ENCODE data around the gene HHLA2.

HHLA2 gene

DNA sequence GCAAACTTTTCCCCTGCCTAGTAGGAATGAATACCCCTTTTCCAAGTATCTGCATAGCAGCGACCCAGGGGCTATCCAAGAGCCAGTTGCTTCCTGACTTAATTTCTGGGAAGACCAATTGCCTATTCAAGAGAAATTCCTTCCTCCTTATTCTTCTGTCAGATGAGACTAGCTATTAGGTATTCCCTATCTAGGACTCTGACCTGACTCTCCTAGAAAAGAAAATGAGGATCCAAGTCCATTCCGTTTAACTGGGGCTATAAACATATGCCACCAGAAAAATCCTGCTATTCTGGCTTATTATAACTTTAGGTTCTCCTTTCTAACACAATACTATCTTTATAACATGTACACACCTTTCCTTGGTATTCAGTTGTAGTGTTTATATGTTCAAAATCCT lies 1.7 kb downstream of the HHLA2 start:
- DNase-seq (ENCODE audit: low read depth, low spot score), result no peak

- DNase-seq (ENCODE audit: low read depth, low spot score), result no peak
These were observed 3.9 kb downstream of the HHLA2 start for GRCh38 chr3:108300103-108300849.

DNA sequence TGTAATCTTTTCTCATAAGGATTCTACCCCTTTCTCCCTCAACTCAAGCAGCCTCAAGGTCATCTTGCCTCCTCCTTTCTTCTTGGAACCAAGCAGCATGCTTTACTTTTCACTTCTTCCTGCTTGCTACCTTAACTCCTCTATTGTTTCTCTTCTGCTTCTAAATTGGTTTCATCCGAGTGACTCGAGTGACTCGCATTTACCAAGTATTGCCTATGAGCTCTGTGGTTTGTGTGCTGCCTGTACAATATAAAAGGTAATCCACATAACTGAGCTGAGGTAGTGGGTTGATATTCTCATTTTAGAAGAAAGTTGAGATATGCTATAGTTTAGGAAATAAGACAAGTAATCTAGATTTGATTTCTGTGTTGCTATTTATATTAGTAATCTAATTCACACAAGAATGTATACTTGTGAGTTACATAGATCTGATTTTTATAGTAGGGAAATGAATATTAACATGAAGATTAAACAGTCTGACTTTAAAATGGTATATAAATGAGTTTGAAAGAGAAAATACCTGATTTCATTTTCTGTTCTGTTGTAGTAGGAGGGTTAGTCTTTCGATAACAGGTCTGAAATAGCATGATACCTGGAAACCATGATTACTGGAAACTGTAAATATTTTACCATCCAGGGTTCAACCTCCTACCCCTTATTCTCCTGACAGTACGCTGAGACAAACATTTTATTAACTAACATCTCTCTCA lies 5.5 kb downstream of the HHLA2 start:
- no peak for DNase-seq (ENCODE audit: low read depth, low spot score)

DNA sequence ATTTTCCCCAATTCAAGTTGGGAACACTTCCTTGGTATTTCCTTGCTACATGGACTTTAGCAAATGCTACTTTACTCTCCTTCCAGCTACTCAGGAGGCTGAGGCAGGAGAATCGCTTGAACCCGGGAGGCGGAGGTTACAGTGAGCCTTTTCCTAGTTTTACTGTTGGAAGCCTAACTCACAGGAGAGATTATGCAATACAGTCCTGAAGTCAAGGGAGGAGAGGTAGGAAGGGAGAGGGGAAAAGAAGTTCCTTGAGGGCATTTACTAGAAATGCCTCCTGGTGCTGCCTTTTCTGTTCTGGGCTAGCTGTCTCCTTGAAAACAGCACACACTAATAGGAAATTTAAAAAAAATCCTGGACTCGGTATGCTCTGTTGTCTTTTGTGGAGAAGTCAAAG lies 6.2 kb downstream of the HHLA2 start:
- no peak for DNase-seq (ENCODE audit: low read depth, low spot score)

GRCh38 chr3:108305484-108306172 lies 9.3 kb downstream of the HHLA2 start:
- no peak for DNase-seq (ENCODE audit: low read depth, low spot score)

DNA sequence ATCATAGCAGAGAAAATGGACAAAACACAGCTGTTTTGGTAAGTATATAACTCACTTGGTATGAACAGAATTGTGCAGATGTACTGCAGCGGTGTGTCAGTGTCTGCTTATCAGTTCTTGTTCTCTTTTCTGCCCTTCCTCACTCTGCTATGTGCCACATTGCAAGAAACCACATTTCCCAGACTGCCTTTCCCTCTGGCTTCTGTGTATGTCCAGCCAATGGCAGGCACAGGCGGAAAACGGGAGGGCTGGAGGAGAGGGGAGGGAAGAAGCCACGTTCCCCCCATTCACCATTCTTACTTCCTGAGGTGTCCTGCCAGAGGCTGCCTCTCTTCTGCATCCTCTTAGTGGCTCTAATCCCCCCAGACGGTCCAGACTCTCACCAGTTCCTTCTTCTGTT lies 15.4 kb downstream of the HHLA2 start:
- no peak for DNase-seq (ENCODE audit: low read depth, low spot score)

GRCh38 chr3:108312656-108313055 lies 16.3 kb downstream of the HHLA2 start:
- DNase-seq (ENCODE audit: low read depth, low spot score), result no peak

GRCh38 chr3:108315767-108316301 lies 19.5 kb downstream of the HHLA2 start:
- no peak for DNase-seq (ENCODE audit: low read depth, low spot score)

DNA sequence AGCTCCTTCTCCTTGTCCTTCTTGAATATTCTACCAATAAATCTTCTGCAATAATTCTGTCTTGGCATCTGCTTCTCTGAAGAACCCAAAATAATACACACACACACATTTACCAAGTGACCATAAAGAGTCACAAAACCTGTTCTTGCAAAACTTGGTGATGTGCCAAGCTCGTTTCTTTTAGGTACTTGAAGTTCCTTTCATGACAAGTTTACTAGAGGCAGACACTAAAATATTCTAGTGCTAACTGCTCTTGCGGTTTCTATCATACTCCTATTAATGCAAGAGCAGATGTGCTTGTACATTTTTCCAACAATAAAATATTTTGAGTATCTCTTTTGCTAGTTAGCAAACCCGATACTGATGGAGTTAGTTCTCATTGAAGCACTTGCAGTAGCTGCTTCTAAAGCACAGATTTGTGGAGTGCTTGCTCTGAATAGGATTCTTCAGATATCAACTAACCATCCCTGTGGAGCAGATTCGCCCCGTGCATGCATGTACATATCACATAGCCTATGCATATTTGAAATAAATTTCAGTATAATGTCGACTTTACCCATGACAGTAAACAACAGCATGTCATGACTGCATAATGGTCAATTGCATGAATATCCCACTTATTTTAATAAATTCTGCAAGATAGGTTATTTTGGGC lies 23.2 kb downstream of the HHLA2 start:
- no peak for DNase-seq (ENCODE audit: low read depth, low spot score)

DNA sequence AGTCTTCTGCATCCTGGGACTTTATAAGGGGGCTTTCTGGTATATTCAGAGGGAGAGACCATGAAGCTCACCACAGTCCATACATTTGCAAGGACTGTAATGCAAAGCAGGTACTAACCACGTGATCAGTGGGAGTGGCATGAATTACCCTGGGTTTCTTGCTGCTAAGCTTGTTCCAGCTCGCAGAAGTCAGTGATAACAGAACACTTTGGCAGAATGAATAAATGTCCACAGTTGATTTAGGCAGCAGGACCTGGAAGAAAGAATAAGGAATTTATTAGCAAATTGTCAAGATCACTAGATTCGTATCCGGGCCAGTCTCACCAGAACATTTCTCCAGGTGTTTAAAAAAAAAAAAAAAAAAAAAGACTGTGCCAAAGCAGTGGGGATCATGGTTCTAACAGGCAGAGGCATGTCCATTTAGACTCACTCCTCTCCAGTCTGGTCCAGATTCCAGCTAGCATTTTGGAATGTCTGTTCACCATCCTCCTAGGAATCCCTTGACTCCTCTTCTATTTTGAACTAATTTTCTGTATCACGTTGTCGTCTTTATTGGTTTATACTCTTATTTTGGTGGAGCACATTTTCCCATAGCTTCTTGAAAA lies 24.5 kb downstream of the HHLA2 start:
- DNase-seq (ENCODE audit: low read depth, low spot score), result no peak

- no peak for DNase-seq (ENCODE audit: low read depth, low spot score)
These were observed 26.0 kb downstream of the HHLA2 start for GRCh38 chr3:108322352-108322751.

- no peak for DNase-seq (ENCODE audit: low read depth, low spot score)
These were observed 27.8 kb downstream of the HHLA2 start for GRCh38 chr3:108324177-108324576.

DNA sequence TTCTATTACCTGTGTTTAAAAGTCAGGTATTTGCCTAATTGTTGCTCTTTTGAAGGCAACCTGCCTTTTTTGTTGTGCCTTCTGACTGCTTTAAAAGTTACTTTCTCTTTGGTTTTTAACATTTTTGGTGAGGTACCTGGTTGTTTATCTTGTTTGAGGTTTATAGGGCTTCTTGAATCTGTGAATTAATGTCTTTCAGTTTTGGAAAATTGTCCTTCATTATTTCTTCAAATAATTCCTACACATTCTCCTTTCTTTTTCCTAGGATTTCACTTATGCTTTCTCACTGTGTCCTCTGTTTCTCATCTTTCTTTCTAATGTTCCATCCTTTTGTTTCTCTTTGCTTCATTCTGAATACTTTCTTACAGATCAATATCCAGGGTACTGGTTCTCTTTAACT lies 30.8 kb downstream of the HHLA2 start:
- no peak for DNase-seq (ENCODE audit: low read depth, low spot score)

DNA sequence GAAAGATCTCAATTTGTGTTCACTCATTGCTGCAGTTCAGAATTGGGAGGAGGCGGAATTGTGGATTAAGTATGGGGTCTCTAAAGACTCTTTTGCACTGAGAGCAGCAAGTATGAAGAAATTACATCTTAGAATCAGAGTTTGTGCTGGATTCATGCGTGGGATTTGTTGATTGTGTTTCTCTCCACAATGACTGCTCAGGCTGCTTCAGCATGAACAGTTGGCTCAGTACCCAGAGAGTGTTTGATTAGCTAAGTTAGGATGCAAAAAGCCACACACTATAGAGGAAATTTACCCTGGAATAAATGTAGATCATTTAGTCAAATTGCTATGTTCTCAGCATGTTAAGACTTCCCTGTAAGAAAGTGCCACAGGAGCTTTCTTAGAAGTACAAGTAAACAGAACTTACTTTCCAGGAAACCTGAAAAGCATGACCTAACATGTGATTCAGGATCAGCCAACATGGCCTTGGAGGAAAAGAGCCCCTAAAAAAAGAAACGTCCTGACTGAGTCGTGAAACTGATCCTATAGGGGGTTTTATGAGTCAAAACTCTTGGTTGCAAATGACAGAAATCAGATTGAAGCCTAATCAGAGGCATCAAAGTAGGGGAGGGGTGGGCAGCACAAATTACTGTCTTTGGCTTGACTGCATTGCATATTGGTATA lies 32.6 kb downstream of the HHLA2 start:
- no peak for DNase-seq (ENCODE audit: low read depth, low spot score)

GRCh38 chr3:108329508-108329907 lies 33.2 kb downstream of the HHLA2 start:
- no peak for DNase-seq (ENCODE audit: low read depth, low spot score)

DNA sequence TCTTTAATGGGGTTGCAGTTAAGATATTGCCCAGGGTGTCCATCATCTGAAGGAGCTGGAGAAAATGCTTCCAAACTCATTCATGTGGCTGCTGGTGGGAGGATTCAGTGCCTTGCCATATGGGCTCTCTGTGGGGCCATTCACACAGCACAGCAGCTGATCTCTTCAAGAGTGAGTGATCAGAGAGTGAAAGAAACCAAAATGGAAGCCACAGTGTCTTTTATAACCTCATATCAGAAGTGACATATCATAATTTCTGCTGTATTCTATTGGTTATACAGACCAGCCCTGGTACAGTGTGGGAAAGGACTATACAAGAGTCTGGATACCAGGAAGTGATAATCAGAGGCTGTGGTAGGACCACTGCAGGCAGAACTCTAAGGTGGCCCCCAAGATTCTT lies 33.6 kb downstream of the HHLA2 start:
- no peak for DNase-seq (ENCODE audit: low read depth, low spot score)

GRCh38 chr3:108331792-108332191 lies 35.4 kb downstream of the HHLA2 start:
- DNase-seq (ENCODE audit: low read depth, low spot score), result no peak

DNA sequence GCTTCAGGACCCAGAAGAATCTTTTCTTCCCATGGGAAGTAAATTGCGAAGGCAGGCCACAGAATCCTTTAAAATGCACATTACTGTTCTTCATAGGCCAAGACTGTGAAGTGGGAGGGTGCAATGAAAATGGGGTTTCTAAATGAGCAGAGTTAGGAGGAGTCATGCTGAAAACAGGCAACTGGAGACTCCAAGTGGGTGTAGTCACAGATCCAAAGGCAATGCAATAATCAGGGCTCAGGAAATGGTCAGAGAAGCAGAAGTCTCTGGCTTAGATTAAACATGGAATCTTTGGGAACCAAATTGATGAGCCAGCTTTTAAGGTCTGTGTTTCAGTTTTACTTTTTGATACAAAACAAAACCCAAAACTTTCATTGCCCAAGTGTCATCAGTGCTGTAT lies 37.6 kb downstream of the HHLA2 start:
- no peak for DNase-seq (ENCODE audit: low read depth, low spot score)

- DNase-seq (ENCODE audit: low read depth, low spot score), result no peak
These were observed 38.4 kb downstream of the HHLA2 start for GRCh38 chr3:108334701-108335100.

- no peak for DNase-seq (ENCODE audit: low read depth, low spot score)
These were observed 42.7 kb downstream of the HHLA2 start for GRCh38 chr3:108338901-108339545.

DNA sequence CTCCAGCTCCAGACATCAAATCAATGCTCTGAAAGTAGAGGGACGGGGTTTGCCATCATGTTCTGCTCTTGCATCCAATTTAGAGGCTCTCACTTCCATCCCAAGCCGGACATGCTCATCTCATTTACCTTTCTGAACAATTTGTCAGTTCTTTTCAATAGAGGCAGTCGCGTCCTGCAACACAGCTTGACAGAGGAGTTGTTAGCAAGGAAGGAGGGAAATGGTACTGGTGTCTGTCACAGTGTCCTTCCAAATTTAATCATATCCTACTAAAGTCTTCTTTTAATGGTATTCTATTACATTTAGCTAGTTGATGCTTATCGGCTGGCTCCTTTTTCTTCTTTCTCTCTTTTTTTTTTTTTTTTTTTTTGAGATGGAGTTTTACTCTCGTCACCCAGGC lies 45.6 kb downstream of the HHLA2 start:
- DNase-seq (ENCODE audit: low read depth, low spot score), result no peak
